GM12872 (cell line): ENCODE measurements around the gene RERE.

Source experiments
- TF ChIP-seq, protein P1 (sequence below): IDR thresholded peaks from 3 replicates; pipeline ENCODE4 v1.5.1; 2011; ENCODE audit warnings: low read depth, mild to moderate bottlenecking, low read length, moderate library complexity; ENCODE audit not compliant: insufficient read depth

Gene RERE

GRCh38 chr1:8516278-8516777, 301.1 kb downstream of the RERE start:
- TF ChIP-seq, protein P1, sequence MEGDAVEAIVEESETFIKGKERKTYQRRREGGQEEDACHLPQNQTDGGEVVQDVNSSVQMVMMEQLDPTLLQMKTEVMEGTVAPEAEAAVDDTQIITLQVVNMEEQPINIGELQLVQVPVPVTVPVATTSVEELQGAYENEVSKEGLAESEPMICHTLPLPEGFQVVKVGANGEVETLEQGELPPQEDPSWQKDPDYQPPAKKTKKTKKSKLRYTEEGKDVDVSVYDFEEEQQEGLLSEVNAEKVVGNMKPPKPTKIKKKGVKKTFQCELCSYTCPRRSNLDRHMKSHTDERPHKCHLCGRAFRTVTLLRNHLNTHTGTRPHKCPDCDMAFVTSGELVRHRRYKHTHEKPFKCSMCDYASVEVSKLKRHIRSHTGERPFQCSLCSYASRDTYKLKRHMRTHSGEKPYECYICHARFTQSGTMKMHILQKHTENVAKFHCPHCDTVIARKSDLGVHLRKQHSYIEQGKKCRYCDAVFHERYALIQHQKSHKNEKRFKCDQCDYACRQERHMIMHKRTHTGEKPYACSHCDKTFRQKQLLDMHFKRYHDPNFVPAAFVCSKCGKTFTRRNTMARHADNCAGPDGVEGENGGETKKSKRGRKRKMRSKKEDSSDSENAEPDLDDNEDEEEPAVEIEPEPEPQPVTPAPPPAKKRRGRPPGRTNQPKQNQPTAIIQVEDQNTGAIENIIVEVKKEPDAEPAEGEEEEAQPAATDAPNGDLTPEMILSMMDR: no peak

GRCh38 chr1:8512504-8512903, 304.9 kb downstream of the RERE start:
- TF ChIP-seq, protein P1: no peak

GRCh38 chr1:8510041-8510823, 307.2 kb downstream of the RERE start:
- TF ChIP-seq, protein P1: no peak

DNA sequence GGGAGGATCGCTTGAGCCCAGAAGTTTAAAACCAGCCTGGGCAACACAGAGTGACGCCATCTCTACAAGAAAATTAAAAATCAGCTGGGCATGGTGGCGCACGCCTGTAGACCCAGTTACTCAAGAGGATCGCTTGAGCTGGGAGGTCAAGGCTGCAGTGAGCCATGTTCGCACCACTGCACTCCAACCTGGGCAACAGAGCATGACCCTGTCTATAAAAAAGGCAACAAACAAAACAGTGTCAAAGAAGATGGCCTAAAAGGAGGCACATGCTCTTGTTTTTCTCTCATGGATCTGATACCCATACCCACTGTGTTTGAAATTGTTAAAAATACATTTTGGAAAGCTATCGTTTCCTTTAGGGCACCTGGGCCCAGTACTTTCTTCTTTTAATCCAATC, 307.9 kb downstream of the RERE start:
- TF ChIP-seq, protein P1: no peak

- TF ChIP-seq, protein P1: no peak
Measured at GRCh38 chr1:8506995-8507615, 310.3 kb downstream of the RERE start.

DNA sequence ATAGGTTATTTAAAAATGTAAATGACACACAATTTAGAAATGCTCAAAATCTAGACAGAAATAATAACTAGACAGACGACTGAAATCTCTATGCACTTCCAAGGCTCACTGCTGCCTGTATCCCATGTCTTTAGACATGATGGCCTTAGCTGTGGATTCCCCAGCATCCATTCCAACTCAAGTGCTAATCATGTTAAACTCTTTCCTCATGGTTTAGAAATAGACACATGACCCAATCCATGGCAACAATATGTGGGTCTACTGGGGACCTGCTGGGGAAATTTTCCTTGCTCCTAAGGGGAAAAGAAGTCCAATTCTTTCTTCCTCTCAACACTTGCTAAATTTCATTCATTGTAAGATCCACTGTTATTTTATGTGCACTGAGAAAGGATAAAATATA, 311.0 kb downstream of the RERE start:
- TF ChIP-seq, protein P1: no peak

DNA sequence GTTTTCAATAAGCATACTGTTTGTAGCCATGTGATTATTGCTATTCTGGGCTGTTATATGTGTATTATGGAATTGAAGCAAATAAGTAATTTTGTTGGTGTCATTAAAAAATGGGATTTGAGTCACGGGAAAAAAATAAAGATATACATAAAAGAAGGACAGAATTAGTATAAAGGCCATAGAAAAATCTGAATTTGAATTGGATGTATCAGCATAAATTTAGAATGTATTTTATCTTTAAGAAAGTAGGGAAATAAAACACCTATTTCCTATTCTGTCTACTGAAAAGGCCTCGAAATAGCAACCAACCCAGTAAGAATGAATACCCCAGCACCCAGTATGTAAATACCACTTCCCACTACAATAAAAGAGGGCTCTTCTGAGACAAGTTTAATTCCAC, 313.6 kb downstream of the RERE start:
- TF ChIP-seq, protein P1: no peak
